ENCODE measurements around the gene BBS7. TPM values are rescaled to one million over a fixed set of nuclear protein-coding genes. Genes with fewer than 3 reads are reported as not detected.

Gene BBS7
- total RNA-seq, 1 experiment from 2014 or later = 12.7 TPM

- DNase-seq (ENCODE audit: low read depth) = peak; percentile 23
Measured at GRCh38 chr4:121791481-121791880, 78.8 kb downstream of the BBS7 start.

- DNase-seq (ENCODE audit: low read depth) = no peak
Measured at GRCh38 chr4:121790976-121791375, 79.3 kb downstream of the BBS7 start.

GRCh38 chr4:121789960-121790829 lies 80.1 kb downstream of the BBS7 start:
- peak; percentile 35 for DNase-seq (ENCODE audit: low read depth)

- no peak for DNase-seq (ENCODE audit: low read depth)
Measured at GRCh38 chr4:121789455-121789854, 80.8 kb downstream of the BBS7 start.

- no peak for DNase-seq (ENCODE audit: low read depth)
Measured at GRCh38 chr4:121788896-121789295, 81.4 kb downstream of the BBS7 start.

- DNase-seq (ENCODE audit: low read depth) = no peak
Measured at GRCh38 chr4:121786221-121786620, 84.1 kb downstream of the BBS7 start.

- DNase-seq (ENCODE audit: low read depth) = no peak
Measured at GRCh38 chr4:121785479-121785878, 84.8 kb downstream of the BBS7 start.

- DNase-seq (ENCODE audit: low read depth) = peak; percentile 70
Measured at GRCh38 chr4:121784975-121785374, 85.3 kb downstream of the BBS7 start.

GRCh38 chr4:121784401-121784800 lies 85.9 kb downstream of the BBS7 start:
- no peak for DNase-seq (ENCODE audit: low read depth)

GRCh38 chr4:121783210-121783609 lies 87.1 kb downstream of the BBS7 start:
- no peak for DNase-seq (ENCODE audit: low read depth)

- DNase-seq (ENCODE audit: low read depth) = no peak
Measured at GRCh38 chr4:121778991-121779628, 91.2 kb downstream of the BBS7 start.

- peak; percentile 15 for DNase-seq (ENCODE audit: low read depth)
Measured at GRCh38 chr4:121777625-121778024, 92.6 kb downstream of the BBS7 start.

GRCh38 chr4:121776610-121777401 lies 93.5 kb downstream of the BBS7 start:
- no peak for DNase-seq (ENCODE audit: low read depth)

Other genes with a start within 250 kb of the BBS7 start
- 177 and 189 TPM in 2 replicates for gene ANXA5, start 173.5 kb downstream of the BBS7 start, total RNA-seq (2014; rRNA removed; shearing (Covaris generic))
- 0.29 TPM in 1 of 2 replicates, not detected in the other for gene SMIM43, start 105.3 kb downstream of the BBS7 start, total RNA-seq (2014; rRNA removed; shearing (Covaris generic))
- gene EXOSC9, start 69.2 kb downstream of the BBS7 start, total RNA-seq (2014; rRNA removed; shearing (Covaris generic)) = 71.6 and 73.5 TPM in 2 replicates
- gene CCNA2, start 46.6 kb downstream of the BBS7 start, total RNA-seq (2014; rRNA removed; shearing (Covaris generic)) = 124 and 154 TPM in 2 replicates
- 1.1 and 1.3 TPM in 2 replicates for gene TRPC3, start 81.6 kb upstream of the BBS7 start, total RNA-seq (2014; rRNA removed; shearing (Covaris generic))

Data from Daoy (cell line).